Thymus (tissue), 11 donors: ENCODE measurements around the gene PPP6R3. TPM values are rescaled to one million over a fixed set of nuclear protein-coding genes. Genes with fewer than 3 reads are reported as not detected.
"Not testable (repeated sequence)": the region's sequence is repeated elsewhere in the genome, so short reads cannot be mapped to it uniquely, and the experiment has no call there.

Experiments
- DNase-seq, 9 donors: peaks; one replicate each; pipeline ENCODE4 v3.0.0-alpha.2; 2013; ENCODE audit warnings: low spot score in 9 of 9, low read depth in 6 of 9, missing footprints in 1 of 9
- H3K27ac ChIP-seq, 2 donors: one replicate each; pipeline ENCODE4 v1.5.1; 2013; ENCODE audit warnings: control low read depth in 1 of 2, low read depth in 1 of 2, low read length in 1 of 2, mild to moderate bottlenecking in 1 of 2, moderate library complexity in 1 of 2
- H3K27me3 ChIP-seq, 2 donors: one replicate each; pipeline ENCODE4 v1.5.1; 2013; ENCODE audit warnings: low read length in 1 of 2; ENCODE audit not compliant: control insufficient read depth in 2 of 2, insufficient read depth in 1 of 2
- H3K36me3 ChIP-seq, 2 donors: one replicate each; pipeline ENCODE4 v1.5.1; 2013; ENCODE audit warnings: low read length in 1 of 2, mild to moderate bottlenecking in 1 of 2, moderate library complexity in 1 of 2; ENCODE audit not compliant: control insufficient read depth in 2 of 2, insufficient read depth in 2 of 2
- H3K4me1 ChIP-seq, 2 donors: one replicate each; pipeline ENCODE4 v1.5.1; 2013; ENCODE audit warnings: low read length in 2 of 2; ENCODE audit not compliant: control insufficient read depth in 2 of 2, insufficient read depth in 2 of 2
- H3K4me3 ChIP-seq, 2 donors: one replicate each; pipeline ENCODE4 v1.5.1; 2013; ENCODE audit warnings: low read length in 2 of 2, control low read depth in 1 of 2, mild to moderate bottlenecking in 1 of 2
- H3K9me3 ChIP-seq, 2 donors: one replicate each; pipeline ENCODE4 v1.5.1; 2013; ENCODE audit warnings: low read length in 1 of 2, mild to moderate bottlenecking in 1 of 2; ENCODE audit not compliant: control insufficient read depth in 2 of 2, insufficient read depth in 1 of 2
- WGBS: extraction: QIAGEN DNeasy Blood & Tissue Kit; methylation state at CpG from one replicate; pipeline ENCODE4 v1.1.7; 2013; 5-methylcytosine and 5-hydroxymethylcytosine counted together
- polyA plus RNA-seq: library from polyadenylated mRNA; stranded (reverse); fragments of 200-250 nt; gene quantifications from one replicate; pipeline ENCODE4 v1.2.3, GENCODE V29; 2013
- total RNA-seq: library from RNA; stranded (reverse); fragments of 120-200 nt; gene quantifications from one replicate; pipeline ENCODE4 v1.2.4, GENCODE V29; 2013
- donor health status: healthy.

PPP6R3 gene
- total and polyA plus RNA-seq, 2 donors = 45.8 to 103 TPM

GRCh38 chr11:68431984-68432645, 28.4 kb upstream of the PPP6R3 start:
- Histone ChIP-seq H3K9me3 (peaks cover 5 to 10% of the 10 kb centered on the region in 2 donors), H3K27me3 (no peaks in the 10 kb centered on the region), H3K27ac (no peak overlapping the region), H3K36me3 (peaks cover 40 to 44% of the 10 kb centered on the region in 2 donors), H3K4me1 (peaks cover 0 to 4% of the 10 kb centered on the region in 2 donors), H3K4me3 (no peak overlapping the region)
- no peak for DNase-seq
- 95% methylated on average over 24 of the region's 24 CpGs for WGBS

DNA sequence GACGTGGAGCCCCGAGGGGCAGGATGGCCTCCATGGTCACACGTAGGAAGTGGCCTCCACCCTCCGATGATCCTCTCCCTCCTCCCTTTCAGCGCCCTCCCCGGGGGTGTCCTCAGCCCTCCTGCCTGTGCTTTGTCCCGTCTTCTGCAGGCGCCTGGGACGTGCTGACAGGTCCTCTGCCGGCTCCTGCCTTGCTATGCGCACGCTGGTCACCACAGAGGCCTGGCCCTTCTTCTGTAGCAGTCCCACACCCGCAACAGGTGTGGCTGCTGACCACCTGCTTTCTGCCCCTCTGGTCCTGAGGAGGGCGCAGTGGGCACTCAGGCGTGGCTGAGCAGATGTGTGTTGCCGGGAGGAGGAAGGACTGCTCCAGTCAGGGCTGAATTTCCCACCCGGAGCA, 27.7 kb upstream of the PPP6R3 start:
- Histone ChIP-seq H3K9me3 (peaks cover 5 to 9% of the 10 kb centered on the region in 2 donors), H3K27me3 (no peaks in the 10 kb centered on the region), H3K4me3 (no peak overlapping the region), H3K36me3 (peaks cover 45 to 46% of the 10 kb centered on the region in 2 donors), H3K4me1 (peaks cover 0 to 4% of the 10 kb centered on the region in 2 donors), H3K27ac (no peak overlapping the region)
- no peak for DNase-seq
- 97% methylated on average over 17 of the region's 17 CpGs for WGBS

GRCh38 chr11:68433541-68433940, 27.0 kb upstream of the PPP6R3 start:
- peaks cover 5 to 9% of the 10 kb centered on the region in 2 donors for H3K9me3 ChIP-seq
- H3K27me3 ChIP-seq = no peaks in the 10 kb centered on the region
- no peak overlapping the region for H3K4me3 ChIP-seq
- no peak overlapping the region for H3K27ac ChIP-seq
- DNase-seq = no peak
- H3K4me1 ChIP-seq = peaks cover 0 to 4% of the 10 kb centered on the region in 2 donors
- 96% methylated on average over 31 of the region's 31 CpGs for WGBS
- H3K36me3 ChIP-seq = peaks cover 44 to 48% of the 10 kb centered on the region in 2 donors

GRCh38 chr11:68434159-68434558, 26.4 kb upstream of the PPP6R3 start:
- H3K27ac ChIP-seq, H3K4me1 ChIP-seq, H3K27me3 ChIP-seq, DNase-seq, H3K9me3 ChIP-seq, H3K4me3 ChIP-seq: not testable (repeated sequence)
- H3K36me3 ChIP-seq = peaks cover 45 to 51% of the 10 kb centered on the region in 2 donors
- WGBS = 97% methylated on average over 5 of the region's 5 CpGs

DNA sequence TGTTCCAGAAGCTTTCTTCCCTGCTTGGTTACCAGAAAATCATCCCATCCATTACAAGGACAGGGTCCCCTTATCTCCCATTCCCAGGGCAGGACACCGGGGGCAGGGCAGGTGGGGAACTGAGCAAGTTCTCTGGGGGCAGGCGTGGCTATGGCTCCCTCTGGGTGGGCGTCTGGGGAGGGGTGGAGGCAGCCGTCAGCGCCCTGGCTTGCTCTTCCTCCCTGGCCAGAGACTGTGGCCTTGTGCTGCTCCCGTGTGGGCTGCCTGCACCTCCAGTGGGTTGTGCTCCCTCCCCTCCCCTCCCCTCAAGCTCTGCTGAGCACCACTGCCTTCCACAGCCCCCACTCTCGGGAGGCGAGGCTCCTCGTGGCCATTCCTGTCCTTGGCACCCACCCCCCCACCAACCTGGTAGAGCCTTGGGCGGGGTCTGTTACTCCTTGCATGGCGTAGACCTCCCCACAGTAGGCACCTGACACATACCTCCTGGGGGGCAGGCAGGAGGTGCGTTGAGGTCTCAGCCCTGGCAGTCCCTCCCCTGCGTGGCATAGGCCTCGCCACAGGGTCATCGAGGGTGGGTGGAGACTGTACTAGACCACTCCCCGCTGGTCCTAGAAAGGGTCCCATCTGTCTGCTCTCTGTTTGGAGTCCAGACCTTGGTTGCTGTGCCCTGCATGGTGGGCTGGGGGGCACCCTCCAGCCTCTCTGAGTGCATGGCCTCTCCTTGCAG, 24.2 kb upstream of the PPP6R3 start:
- H3K4me3 ChIP-seq = no peak overlapping the region
- H3K9me3 ChIP-seq = no peaks in the 10 kb centered on the region
- H3K36me3 ChIP-seq = peaks cover 31 to 54% of the 10 kb centered on the region in 2 donors
- WGBS = 98% methylated on average over 16 of the region's 16 CpGs
- no peak for DNase-seq
- H3K27ac ChIP-seq = no peak overlapping the region
- H3K27me3 ChIP-seq = no peaks in the 10 kb centered on the region
- peaks cover 0 to 4% of the 10 kb centered on the region in 2 donors for H3K4me1 ChIP-seq

DNA sequence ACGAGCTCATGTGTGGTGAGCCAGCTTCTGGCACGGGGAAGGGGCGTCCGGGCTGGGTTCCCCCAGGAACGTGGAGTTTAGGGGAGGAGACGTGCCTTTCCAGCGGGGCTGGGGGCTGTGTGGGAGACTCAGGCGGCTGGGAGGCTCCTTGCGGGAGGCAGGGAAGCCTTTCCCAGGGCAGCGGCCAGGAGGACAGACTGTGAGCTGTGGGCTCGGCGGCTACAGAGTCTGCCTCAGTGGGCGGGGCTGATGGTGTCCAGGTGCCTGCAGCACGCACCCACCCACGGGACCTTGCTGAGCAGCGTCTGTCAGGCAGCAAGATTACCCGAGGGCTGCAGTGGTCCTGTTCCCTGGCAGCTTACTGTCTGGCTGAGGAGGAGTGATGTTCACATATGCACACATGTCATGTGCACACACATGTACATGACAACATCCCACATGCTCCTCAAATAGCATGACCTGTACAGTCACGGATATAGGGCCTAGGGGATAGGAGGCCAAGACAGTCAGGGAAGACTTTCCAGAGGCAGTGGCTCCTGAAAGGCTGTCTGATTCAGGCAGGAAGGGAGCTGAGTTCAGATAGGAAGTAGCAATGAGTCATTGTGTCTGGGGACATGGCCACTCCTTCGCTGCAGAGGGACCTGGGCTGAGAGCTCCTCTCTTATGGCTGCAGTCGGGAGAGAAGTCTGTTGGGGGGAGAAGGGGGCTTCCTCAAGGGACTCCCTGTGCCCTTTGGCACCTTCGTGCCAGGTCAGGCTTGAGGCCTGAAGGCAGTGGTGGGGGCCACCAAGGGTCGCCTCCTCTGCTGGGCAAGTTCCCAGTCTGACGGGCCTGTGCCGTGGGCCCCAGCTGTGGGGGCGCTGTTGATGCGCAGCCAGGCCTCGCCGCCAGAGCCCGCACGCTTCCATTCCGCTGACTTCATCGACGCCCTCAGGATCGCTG, 23.3 kb upstream of the PPP6R3 start:
- Histone ChIP-seq H3K4me1 (peaks cover 0 to 3% of the 10 kb centered on the region in 2 donors), H3K27me3 (no peaks in the 10 kb centered on the region), H3K36me3 (peaks cover 34 to 45% of the 10 kb centered on the region in 2 donors), H3K4me3 (no peak overlapping the region), H3K27ac (no peak overlapping the region), H3K9me3 (no peaks in the 10 kb centered on the region)
- WGBS = 96% methylated on average over 34 of the region's 34 CpGs
- no peak for DNase-seq

GRCh38 chr11:68437927-68438657, 22.5 kb upstream of the PPP6R3 start:
- peaks cover 34 to 44% of the 10 kb centered on the region in 2 donors for H3K36me3 ChIP-seq
- H3K4me3 ChIP-seq = no peak overlapping the region
- no peaks in the 10 kb centered on the region for H3K27me3 ChIP-seq
- no peak for DNase-seq
- H3K4me1 ChIP-seq = no peaks in the 10 kb centered on the region
- no peaks in the 10 kb centered on the region for H3K9me3 ChIP-seq
- WGBS = 98% methylated on average over 34 of the region's 34 CpGs
- H3K27ac ChIP-seq = no peak overlapping the region

DNA sequence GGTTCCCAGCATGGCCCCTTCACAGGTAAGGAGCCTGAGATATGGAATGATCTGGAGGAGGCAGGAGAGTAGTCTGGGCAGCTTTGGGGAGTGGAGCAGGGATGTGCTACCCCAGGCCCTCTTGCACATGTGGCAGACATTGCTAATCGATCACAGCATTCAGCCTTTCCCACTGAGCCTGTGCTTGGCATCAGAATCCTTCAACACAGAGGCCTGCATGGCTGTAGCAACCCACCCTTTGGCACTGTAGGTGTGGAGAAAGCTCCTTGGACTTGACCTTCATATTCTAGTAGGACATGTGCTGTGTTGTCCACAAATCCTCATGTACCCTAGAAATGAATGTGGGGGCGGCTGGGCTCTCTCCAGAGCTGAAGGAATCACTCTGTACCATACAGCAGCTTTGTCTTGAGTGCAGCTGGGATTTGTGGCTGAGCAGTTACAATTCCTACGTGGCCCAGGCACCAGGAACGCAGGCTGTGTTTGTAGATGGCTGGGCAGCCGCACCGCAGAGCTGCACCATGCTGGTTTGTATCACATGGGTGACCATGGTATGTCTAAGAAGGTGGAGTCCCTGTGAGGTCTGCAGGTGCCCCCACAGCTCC, 21.8 kb upstream of the PPP6R3 start:
- Histone ChIP-seq H3K9me3 (no peaks in the 10 kb centered on the region), H3K4me1 (no peaks in the 10 kb centered on the region), H3K27me3 (no peaks in the 10 kb centered on the region), H3K4me3 (no peak overlapping the region), H3K27ac (no peak overlapping the region), H3K36me3 (peaks cover 34 to 38% of the 10 kb centered on the region in 2 donors)
- no peak for DNase-seq
- WGBS = 98% methylated on average over 6 of the region's 6 CpGs
